ENCODE data around the gene VPS4B. TPM values are rescaled to one million over a fixed set of nuclear protein-coding genes. Genes with fewer than 3 reads are reported as not detected.
"Not testable (repeated sequence)": the region's sequence is repeated elsewhere in the genome, so short reads cannot be mapped to it uniquely, and the experiment has no call there.

VPS4B gene
- total RNA-seq, 1 donor from 2014 or later = 41.4 TPM

DNA sequence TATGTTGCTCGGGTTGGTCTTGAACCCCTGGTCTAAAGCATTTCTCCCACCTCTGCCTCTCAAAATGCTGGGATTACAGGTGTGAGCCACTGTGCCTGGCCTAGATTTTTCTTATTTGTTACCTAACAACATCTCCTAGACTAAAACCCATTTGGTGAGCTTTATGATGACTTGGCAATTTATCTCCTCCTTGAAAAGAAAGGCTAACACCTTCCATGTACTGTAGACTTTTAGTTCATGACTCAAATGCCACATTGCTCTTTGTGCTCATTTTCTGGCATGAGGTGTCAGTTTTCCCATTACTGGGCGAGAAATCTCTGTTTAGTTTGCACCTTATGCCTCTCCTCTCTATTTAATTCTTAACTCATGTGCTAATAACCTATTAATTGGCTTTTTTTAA, 42.2 kb upstream of the VPS4B start:
- Mint-ChIP-seq H3K4me3 (no peak overlapping the region), H3K9me3 (no peaks in the 10 kb centered on the region), H3K27ac (no peak overlapping the region), H3K27me3 (ENCODE audit: low read depth) (peaks cover 14% of the 10 kb centered on the region), H3K36me3 (no peaks in the 10 kb centered on the region), H3K4me1 (no peaks in the 10 kb centered on the region)
- TF ChIP-seq, protein P1, sequence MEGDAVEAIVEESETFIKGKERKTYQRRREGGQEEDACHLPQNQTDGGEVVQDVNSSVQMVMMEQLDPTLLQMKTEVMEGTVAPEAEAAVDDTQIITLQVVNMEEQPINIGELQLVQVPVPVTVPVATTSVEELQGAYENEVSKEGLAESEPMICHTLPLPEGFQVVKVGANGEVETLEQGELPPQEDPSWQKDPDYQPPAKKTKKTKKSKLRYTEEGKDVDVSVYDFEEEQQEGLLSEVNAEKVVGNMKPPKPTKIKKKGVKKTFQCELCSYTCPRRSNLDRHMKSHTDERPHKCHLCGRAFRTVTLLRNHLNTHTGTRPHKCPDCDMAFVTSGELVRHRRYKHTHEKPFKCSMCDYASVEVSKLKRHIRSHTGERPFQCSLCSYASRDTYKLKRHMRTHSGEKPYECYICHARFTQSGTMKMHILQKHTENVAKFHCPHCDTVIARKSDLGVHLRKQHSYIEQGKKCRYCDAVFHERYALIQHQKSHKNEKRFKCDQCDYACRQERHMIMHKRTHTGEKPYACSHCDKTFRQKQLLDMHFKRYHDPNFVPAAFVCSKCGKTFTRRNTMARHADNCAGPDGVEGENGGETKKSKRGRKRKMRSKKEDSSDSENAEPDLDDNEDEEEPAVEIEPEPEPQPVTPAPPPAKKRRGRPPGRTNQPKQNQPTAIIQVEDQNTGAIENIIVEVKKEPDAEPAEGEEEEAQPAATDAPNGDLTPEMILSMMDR (IDR thresholded peaks at IDR 0.05; ENCODE audit: unreplicated experiment) = no peak
- no peak for DNase-seq (ENCODE audit: low spot score in 2 of 2, unreplicated experiment in 2 of 2)

DNA sequence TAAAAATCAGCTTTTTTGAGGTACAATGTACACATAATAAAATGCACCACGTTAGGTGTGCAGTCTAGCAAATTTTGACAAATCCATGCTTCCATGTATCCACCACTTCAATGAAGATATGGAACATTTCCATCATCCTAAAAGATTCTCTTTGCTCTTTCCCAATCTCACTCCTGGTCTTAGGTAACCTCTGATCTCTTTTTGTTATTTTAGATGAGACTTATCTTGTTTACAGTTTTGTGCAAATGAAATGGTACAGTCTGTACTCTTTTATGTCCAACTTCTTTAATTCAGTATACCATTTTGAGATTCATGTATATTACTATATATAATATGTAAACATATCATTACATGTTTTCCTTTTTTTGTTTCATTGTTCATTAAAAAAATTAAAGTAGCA, 38.1 kb upstream of the VPS4B start:
- H3K36me3 Mint-ChIP-seq = no peaks in the 10 kb centered on the region
- DNase-seq (ENCODE audit: low spot score in 2 of 2, unreplicated experiment in 2 of 2) = no peak
- no peak overlapping the region for H3K4me3 Mint-ChIP-seq
- no peak overlapping the region for H3K27ac Mint-ChIP-seq
- peaks cover 14% of the 10 kb centered on the region for H3K27me3 Mint-ChIP-seq (ENCODE audit: low read depth)
- TF ChIP-seq, protein P1 (IDR thresholded peaks at IDR 0.05; ENCODE audit: unreplicated experiment) = no peak
- peaks cover 5% of the 10 kb centered on the region for H3K9me3 Mint-ChIP-seq
- H3K4me1 Mint-ChIP-seq = peaks cover 2% of the 10 kb centered on the region

DNA sequence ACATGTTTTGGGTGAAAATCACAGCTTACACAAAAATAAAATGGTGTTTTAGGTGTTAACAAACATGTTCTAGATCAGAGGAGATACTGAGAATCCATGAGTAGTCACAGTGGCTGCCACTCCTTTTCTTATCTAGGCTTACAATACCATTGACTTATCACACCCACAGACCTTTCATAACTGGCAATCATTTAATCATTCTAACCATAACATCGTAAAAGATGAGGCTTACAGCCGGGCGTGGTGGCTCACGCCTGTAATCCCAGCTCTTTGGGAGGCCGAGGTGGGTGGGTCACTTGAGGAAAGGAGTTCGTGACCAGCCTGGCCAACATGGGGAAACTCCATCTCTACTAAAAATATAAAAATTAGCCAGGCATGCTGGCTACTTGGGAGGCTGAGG, 35.7 kb upstream of the VPS4B start:
- Mint-ChIP-seq H3K4me3 (no peak overlapping the region), H3K4me1 (peaks cover 21% of the 10 kb centered on the region), H3K36me3 (no peaks in the 10 kb centered on the region), H3K27me3 (ENCODE audit: low read depth) (peaks cover 1% of the 10 kb centered on the region), H3K9me3 (peaks cover 5% of the 10 kb centered on the region), H3K27ac (no peak overlapping the region)
- TF ChIP-seq, protein P1 (IDR thresholded peaks at IDR 0.05; ENCODE audit: unreplicated experiment) = no peak
- no peak for DNase-seq (ENCODE audit: low spot score in 2 of 2, unreplicated experiment in 2 of 2)

DNA sequence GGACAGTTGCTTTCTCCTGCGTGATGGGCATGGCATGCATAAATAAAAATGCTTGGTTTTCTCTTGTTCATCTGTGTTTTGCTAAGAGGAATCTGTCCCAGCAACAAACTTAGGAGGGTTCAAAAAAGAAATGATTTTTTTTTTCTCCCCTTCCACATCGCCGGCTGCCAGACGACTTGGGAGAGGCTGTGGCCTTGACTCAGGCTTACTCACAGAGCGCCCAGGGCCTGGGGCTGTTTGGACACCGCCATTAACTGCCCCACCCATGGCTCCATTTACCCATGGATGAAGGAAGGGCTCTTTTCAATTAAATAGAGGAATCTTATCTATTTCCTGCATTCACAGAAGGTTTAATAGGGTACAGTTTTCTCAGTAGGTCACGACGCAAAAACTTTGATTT, 32.2 kb upstream of the VPS4B start:
- no peak for DNase-seq (ENCODE audit: low spot score in 2 of 2, unreplicated experiment in 2 of 2)
- Mint-ChIP-seq H3K27me3 (ENCODE audit: low read depth) (no peaks in the 10 kb centered on the region), H3K36me3 (no peaks in the 10 kb centered on the region), H3K9me3 (peaks cover 5% of the 10 kb centered on the region), H3K4me1 (peaks cover 41% of the 10 kb centered on the region), H3K27ac (no peak overlapping the region), H3K4me3 (no peak overlapping the region)
- TF ChIP-seq, protein P1 (IDR thresholded peaks at IDR 0.05; ENCODE audit: unreplicated experiment) = no peak

DNA sequence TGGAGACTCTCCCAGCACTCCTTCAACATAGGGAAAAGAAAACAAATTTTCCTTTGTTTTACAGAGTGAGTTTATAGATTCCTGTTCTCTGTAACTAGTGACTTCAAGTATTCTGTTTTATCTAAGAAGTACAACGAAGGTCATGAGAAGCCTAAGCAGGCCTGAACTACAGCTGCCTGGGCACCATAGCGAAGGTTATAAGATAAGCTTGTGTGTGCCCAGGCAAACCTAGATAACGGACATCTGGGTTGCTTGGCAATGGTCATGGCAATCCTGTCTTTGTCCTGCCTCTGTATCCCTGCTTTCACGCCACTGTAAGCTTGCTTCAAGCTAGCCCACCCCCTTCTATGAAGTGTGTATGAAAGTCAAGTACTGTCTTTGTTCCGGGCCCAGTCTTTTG, 30.5 kb upstream of the VPS4B start:
- not testable (repeated sequence) for H3K9me3 Mint-ChIP-seq; H3K4me3 Mint-ChIP-seq; H3K36me3 Mint-ChIP-seq; DNase-seq (ENCODE audit: low spot score in 2 of 2, unreplicated experiment in 2 of 2); H3K27me3 Mint-ChIP-seq (ENCODE audit: low read depth)
- Mint-ChIP-seq H3K4me1 (peaks cover 41% of the 10 kb centered on the region), H3K27ac (peak overlapping the region; percentile 88)

DNA sequence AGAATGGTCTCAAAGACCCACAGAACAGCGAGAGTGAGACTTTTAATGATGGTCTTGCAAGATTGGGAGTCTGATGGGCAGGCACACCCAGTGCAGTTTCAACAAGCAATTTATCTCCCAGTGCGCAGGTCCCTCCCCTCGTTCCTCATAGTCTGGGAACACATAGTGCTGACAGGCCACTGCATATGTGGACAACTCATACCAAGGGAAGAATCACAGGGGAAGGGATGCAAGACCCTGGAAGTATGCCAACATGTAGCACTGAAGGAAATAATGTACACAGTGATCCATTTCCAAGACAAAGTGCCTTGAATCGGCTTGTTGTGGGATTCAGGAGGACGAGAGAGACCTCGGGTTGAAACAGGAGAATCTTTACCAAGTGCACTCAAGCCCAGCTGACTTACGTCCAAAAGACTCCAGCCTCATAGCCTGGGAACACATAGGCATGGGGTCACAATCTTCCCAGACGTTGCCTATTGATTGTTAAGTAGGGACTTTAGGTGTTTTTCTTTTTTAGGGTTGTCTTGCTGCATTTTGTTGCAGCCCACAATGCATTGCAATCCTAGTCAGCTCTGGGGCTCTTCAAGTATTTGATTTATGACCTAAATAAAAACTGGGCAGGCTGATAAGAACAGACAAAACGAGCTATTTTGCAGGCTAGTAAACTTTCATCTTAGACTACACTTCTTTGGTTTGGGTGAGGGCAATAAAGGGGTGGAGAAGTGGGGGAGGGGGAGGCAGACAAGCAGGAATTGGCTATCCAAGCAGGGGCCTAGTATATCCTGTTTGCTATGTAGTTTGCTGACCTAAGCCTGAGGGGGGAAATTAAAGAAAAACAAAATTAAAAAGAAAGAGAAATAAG, 29.8 kb upstream of the VPS4B start:
- DNase-seq (ENCODE audit: low spot score in 2 of 2, unreplicated experiment in 2 of 2) = no peak
- no peak overlapping the region for H3K4me3 Mint-ChIP-seq
- H3K36me3 Mint-ChIP-seq = no peaks in the 10 kb centered on the region
- peaks cover 41% of the 10 kb centered on the region for H3K4me1 Mint-ChIP-seq
- peaks cover 5% of the 10 kb centered on the region for H3K9me3 Mint-ChIP-seq
- no peaks in the 10 kb centered on the region for H3K27me3 Mint-ChIP-seq (ENCODE audit: low read depth)
- TF ChIP-seq, protein P1 (IDR thresholded peaks at IDR 0.05; ENCODE audit: unreplicated experiment) = no peak
- H3K27ac Mint-ChIP-seq = peak overlapping the region; percentile 88

All from mesothelial cell of epicardium (in vitro differentiated cells).